SK-N-SH (cell line): ENCODE data around the gene ZDHHC18.
"Not testable (repeated sequence)": the region's sequence is repeated elsewhere in the genome, so short reads cannot be mapped to it uniquely, and the experiment has no call there.

ENCODE experiments used
- CTCF ChIP-seq: fragments of 200-600 bp; sonication (generic); IDR thresholded peaks from 2 replicates; pipeline ENCODE4 v1.6.1; 2017; ENCODE audit warnings: antibody characterized with exemption, mild to moderate bottlenecking, moderate library complexity
- ELF1 ChIP-seq: IDR thresholded peaks from 2 replicates; pipeline ENCODE4 v1.4.0; 2012
- EP300 ChIP-seq, 2 experiments: IDR thresholded peaks; 2 replicates each; pipeline versions ENCODE4 v1.4.0 to v1.6.1; 2012; ENCODE audit warnings: borderline replicate concordance in 1 of 2, low read depth in 1 of 2, low read length in 1 of 2
- EZH2phosphoT487 ChIP-seq: fragments of 200-600 bp; sonication (generic); IDR thresholded peaks from 2 replicates; pipeline ENCODE4 v1.6.1; 2017; ENCODE audit warnings: low read depth, mixed run types, mild to moderate bottlenecking, antibody characterized with exemption, moderate library complexity, borderline replicate concordance
- FOSL2 ChIP-seq: IDR thresholded peaks from 2 replicates; pipeline ENCODE4 v1.4.0; 2012; ENCODE audit warnings: low read depth, mild to moderate bottlenecking, moderate library complexity, borderline replicate concordance
- MEF2A ChIP-seq: IDR thresholded peaks from 2 replicates; pipeline ENCODE4 v1.4.0; 2012; ENCODE audit warnings: low read depth, borderline replicate concordance
- TAF1 ChIP-seq: IDR thresholded peaks from 2 replicates; pipeline ENCODE4 v1.6.1; 2012; ENCODE audit warnings: low read depth, mild to moderate bottlenecking, low read length, moderate library complexity, borderline replicate concordance
- TEAD4 ChIP-seq: IDR thresholded peaks from 2 replicates; pipeline ENCODE4 v1.4.0; 2012; ENCODE audit warnings: mild to moderate bottlenecking, borderline replicate concordance; ENCODE audit not compliant: insufficient read depth
- USF2 ChIP-seq: fragments of 150-350 bp; IDR thresholded peaks from 2 replicates; pipeline ENCODE4 v1.6.1; 2017; ENCODE audit warnings: antibody characterized with exemption, low read length, low read depth, borderline replicate concordance
- YY1 ChIP-seq: IDR thresholded peaks from 2 replicates; pipeline ENCODE4 v1.4.0; 2012; ENCODE audit warnings: low read depth, mild to moderate bottlenecking
- TF ChIP-seq, protein P1 (sequence below): IDR thresholded peaks from 2 replicates; pipeline ENCODE4 v1.4.0; 2012; ENCODE audit warnings: low read depth, borderline replicate concordance
- TF ChIP-seq, protein P2 (sequence below): IDR thresholded peaks from 2 replicates; pipeline ENCODE4 v1.4.0; 2012; ENCODE audit warnings: low read depth

DNA sequence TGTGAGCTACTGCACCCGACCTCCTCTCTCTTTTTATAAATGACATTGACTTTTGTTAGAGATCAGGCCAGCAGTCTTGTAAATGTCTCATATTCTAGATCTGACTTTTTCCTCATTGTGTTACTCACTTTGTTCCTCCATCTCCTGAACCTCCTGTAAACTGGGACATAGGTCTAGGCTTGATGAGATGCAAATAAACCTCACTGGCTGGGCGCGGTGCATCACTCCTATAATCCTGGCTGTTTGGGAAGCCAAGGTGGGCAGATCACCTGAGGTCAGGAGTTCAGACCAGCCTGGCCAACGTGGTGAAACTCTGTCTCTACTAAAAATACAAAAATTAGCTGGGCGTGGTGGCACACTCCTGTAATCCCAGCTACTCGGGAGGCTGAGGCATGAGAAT lies 21.3 kb downstream of the ZDHHC18 start:
- not testable (repeated sequence) for TF ChIP-seq FOSL2; CTCF; TEAD4; ELF1; EZH2phosphoT487; YY1; MEF2A; TAF1; EP300 (IDR thresholded peaks at IDR 0.05; ENCODE audit: borderline replicate concordance in 1 of 2, low read depth in 1 of 2, low read length in 1 of 2); USF2
- TF ChIP-seq, protein P1, sequence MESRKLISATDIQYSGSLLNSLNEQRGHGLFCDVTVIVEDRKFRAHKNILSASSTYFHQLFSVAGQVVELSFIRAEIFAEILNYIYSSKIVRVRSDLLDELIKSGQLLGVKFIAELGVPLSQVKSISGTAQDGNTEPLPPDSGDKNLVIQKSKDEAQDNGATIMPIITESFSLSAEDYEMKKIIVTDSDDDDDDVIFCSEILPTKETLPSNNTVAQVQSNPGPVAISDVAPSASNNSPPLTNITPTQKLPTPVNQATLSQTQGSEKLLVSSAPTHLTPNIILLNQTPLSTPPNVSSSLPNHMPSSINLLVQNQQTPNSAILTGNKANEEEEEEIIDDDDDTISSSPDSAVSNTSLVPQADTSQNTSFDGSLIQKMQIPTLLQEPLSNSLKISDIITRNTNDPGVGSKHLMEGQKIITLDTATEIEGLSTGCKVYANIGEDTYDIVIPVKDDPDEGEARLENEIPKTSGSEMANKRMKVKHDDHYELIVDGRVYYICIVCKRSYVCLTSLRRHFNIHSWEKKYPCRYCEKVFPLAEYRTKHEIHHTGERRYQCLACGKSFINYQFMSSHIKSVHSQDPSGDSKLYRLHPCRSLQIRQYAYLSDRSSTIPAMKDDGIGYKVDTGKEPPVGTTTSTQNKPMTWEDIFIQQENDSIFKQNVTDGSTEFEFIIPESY, result not testable (repeated sequence)
- TF ChIP-seq, protein P2, sequence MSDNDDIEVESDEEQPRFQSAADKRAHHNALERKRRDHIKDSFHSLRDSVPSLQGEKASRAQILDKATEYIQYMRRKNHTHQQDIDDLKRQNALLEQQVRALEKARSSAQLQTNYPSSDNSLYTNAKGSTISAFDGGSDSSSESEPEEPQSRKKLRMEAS, result not testable (repeated sequence)
